T-helper 17 cell (primary cell): ENCODE results near the gene PROCR. TPM values are rescaled to one million over a fixed set of nuclear protein-coding genes. Genes with fewer than 3 reads are reported as not detected.

ENCODE experiments used
- ATAC-seq: fragments of 150-1000 bp; cut with Tn5 transposase; 2 replicates; pipeline ENCODE4 v1.10.0; 2021; ENCODE audit warnings: mild to moderate bottlenecking, moderate library complexity
- DNase-seq, 3 donors: peaks; one replicate each; pipeline versions ENCODE4 v3.0.0 to v3.0.0-alpha.2; 2020 to 2021
- H3K9me3 ChIP-seq: one replicate; pipeline ENCODE4 v1.7.0; 2013; ENCODE audit warnings: low read length, mild to moderate bottlenecking; ENCODE audit not compliant: control insufficient read depth, poor library complexity, severe bottlenecking
- H3K27ac Mint-ChIP-seq: one replicate; pipeline ENCODE4 v1.8.0; 2022; ENCODE audit warnings: mild to moderate bottlenecking, moderate library complexity, mixed read lengths
- H3K27me3 Mint-ChIP-seq: one replicate; pipeline ENCODE4 v1.8.0; 2022; ENCODE audit warnings: mixed read lengths
- H3K36me3 Mint-ChIP-seq: one replicate; pipeline ENCODE4 v1.8.0; 2022; ENCODE audit warnings: low read depth, mixed read lengths
- H3K4me1 Mint-ChIP-seq: one replicate; pipeline ENCODE4 v1.8.0; 2022; ENCODE audit warnings: mild to moderate bottlenecking, mixed read lengths
- H3K4me3 Mint-ChIP-seq: one replicate; pipeline ENCODE4 v1.8.0; 2022; ENCODE audit warnings: mild to moderate bottlenecking, moderate library complexity, mixed read lengths
- total RNA-seq, 4 donors: library from RNA in 2 of 4; stranded (reverse) in 2 of 4; gene quantifications; one replicate each; pipeline ENCODE4 v1.2.3 and lab custom pipeline; 2022 to 2026

PROCR gene
- total RNA-seq, 2 donors from 2014 or later: 0.89 to 1.5 TPM

DNA sequence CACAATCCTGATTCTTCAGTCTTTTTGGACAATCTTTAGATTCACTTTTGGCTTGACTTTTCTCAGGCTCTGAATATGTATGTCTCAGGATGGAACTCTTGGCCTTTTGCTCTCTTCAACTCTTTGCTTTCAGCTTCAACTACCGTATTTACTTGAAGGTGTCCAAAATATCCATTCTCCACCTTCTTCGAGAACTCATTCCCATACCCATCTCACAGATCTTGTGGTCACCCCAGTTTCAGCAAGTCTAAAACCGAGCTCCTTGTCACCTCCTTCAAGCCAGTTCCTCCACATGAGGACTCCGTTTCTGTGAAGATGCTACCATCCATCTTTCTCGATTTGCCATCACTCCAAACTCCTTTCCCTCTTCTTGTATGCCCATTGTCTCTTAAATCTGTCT is 52.7 kb downstream of the PROCR start:
- peaks cover 4% of the 10 kb centered on the region for H3K4me1 Mint-ChIP-seq
- H3K27me3 Mint-ChIP-seq: peaks cover 5% of the 10 kb centered on the region
- H3K9me3 ChIP-seq: no peaks in the 10 kb centered on the region
- DNase-seq: no peak
- peaks cover 13% of the 10 kb centered on the region for H3K36me3 Mint-ChIP-seq
- no peak overlapping the region for H3K4me3 Mint-ChIP-seq
- no peak overlapping the region for H3K27ac Mint-ChIP-seq
- no peak for ATAC-seq

DNA sequence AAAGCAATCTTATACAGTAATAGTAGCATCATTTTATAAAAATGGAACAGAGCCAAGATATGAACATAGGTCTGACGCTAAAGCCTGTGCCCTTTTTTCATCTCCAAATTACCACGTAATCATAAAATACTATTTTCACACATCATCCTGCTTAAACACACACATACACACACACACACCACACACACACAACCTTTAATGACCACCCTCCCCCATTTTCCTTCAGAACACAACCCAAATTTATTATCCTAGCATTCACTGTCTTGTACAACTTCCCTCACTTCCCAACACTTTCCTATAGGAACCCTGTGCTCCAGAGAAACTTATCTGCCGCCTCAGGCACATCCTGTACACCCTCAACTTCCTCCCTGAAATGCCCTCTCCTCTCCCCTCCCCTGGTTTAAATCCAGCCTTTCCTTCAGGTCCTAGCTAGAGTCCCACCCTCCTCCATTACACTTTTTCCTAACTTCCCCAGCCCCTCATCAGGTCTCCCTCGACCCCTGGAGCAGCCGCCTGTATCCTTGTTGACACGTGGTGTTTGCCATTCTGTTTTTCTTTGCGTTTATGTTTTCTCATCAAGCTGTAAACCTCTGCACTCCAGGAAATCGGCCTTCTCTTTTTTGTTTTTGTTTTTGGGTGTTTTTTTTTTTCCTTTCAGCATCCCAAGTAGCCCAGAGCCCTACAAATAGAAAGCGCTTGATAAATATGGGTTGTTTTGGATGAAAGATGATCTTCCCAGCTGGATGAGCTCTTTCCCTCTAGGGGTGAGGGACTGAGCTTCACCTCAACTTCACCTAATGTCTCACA is 53.6 kb downstream of the PROCR start:
- Mint-ChIP-seq H3K36me3 (peaks cover 13% of the 10 kb centered on the region), H3K4me1 (peaks cover 4% of the 10 kb centered on the region), H3K27me3 (peaks cover 7% of the 10 kb centered on the region), H3K4me3 (peak overlapping the region; percentile 63), H3K27ac (no peak overlapping the region)
- DNase-seq (no peak), ATAC-seq (no peak)
- H3K9me3 ChIP-seq: no peaks in the 10 kb centered on the region

DNA sequence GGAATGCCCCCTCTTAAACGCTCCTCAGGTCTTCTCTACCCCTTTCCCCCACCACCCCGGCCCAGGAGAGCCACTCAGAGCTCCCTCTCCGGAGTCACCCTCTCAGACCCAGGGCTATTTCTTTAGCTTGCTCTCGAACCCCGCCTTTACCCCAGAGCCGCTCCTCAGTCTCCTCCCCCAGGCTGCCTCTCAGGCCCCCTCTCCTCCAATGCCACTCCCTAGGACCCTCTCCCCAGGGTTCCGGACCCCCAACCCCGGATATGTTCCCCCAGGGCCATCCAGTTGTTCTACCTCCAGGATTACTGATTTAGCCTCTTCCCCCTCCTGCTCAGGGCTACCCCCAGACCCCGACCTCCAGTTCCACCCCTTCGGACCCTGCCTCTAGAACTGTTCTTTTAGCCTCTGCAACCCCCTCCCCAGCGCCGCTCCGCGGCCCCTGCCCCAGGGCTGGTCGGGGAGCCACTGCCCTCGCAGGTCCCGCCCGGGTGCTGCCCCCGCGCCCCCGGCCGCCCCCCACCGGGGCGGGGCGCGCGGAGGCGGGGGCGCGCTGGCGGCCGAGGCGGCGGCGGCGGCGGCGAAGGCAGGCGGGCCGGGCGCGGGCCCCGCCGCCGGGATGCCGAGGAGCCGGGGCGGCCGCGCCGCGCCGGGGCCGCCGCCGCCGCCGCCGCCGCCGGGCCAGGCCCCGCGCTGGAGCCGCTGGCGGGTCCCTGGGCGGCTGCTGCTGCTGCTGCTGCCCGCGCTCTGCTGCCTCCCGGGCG is 54.4 kb downstream of the PROCR start, which contains the start of gene MMP24:
Gene MMP24, plus strand, starts transcription at position 565 of the 758 bp plus-strand sequence. Its CDS starts 49 bp downstream, at position 614.
- DNase-seq (no peak), ATAC-seq (no peak)
- peaks cover 19% of the 10 kb centered on the region for H3K36me3 Mint-ChIP-seq
- no peaks in the 10 kb centered on the region for H3K9me3 ChIP-seq
- peaks cover 14% of the 10 kb centered on the region for H3K27me3 Mint-ChIP-seq
- H3K27ac Mint-ChIP-seq: no peak within 1 kb of the TSS
- H3K4me1 Mint-ChIP-seq: peaks cover 4% of the 10 kb centered on the region
- H3K4me3 Mint-ChIP-seq: peak within 1 kb of the TSS; percentile 87

Other genes with a start within 250 kb of the PROCR start
- 10 to 100 TPM; 23.3 to 27.0 TPM for gene GSS, start 216.3 kb upstream of the PROCR start, total RNA-seq
- under 1 TPM; 0.50 to 0.70 TPM for gene MYH7B, start 216.2 kb upstream of the PROCR start, total RNA-seq
- gene TRPC4AP, start 79.3 kb upstream of the PROCR start, total RNA-seq: 10 to 100 TPM; 50.8 to 52.7 TPM
- gene EDEM2, start 24.7 kb upstream of the PROCR start, total RNA-seq: 10 to 100 TPM; 24.1 to 29.7 TPM
- gene MMP24, start 54.6 kb downstream of the PROCR start, total RNA-seq: under 1 TPM; 0.15 to 0.16 TPM
- 10 to 100 TPM; 60.8 to 64.4 TPM for gene MMP24OS, start 106.0 kb downstream of the PROCR start, total RNA-seq
- gene EIF6, start 112.7 kb downstream of the PROCR start, total RNA-seq: 10 to 100 TPM; 39.4 to 43.6 TPM
- not detected for gene FAM83C, start 120.4 kb downstream of the PROCR start, total RNA-seq
- 10 to 100 TPM; 24.9 to 32.0 TPM for gene UQCC1, start 239.9 kb downstream of the PROCR start, total RNA-seq